Measurements from ENCODE around the gene PCSK6.

- no peak for TF ChIP-seq EZH2 (IDR thresholded peaks at IDR 0.05; ENCODE audit: insufficient read depth, poor library complexity, severe bottlenecking)
- no peak for TF ChIP-seq EZH2phosphoT487 (IDR thresholded peaks at IDR 0.05; ENCODE audit: insufficient read depth, low read depth)
Observed at GRCh38 chr15:101357885-101358284, 131.6 kb downstream of the PCSK6 start.
